Gastrocnemius medialis (tissue), 4 donors: ENCODE results near the gene PCED1B.

Experiments used
- POLR2A ChIP-seq, 2 donors: fragments of 450-650 bp; IDR thresholded peaks; one replicate each; pipeline ENCODE4 v1.6.1; 2017; ENCODE audit warnings: antibody characterized with exemption in 2 of 2, mild to moderate bottlenecking in 2 of 2, moderate library complexity in 2 of 2
- TF ChIP-seq, protein P1 (sequence below), 5 experiments: fragments of 450-650 bp in 3 of 5; fragments of 200-600 bp in 2 of 5; sonication (generic) in 2 of 5; IDR thresholded peaks in 4 of 5; conservative IDR thresholded peaks in 1 of 5; 1 replicate in 4 of 5; 2 replicates in 1 of 5; pipeline ENCODE4 v1.5.1; 2016 to 2019; ENCODE audit warnings: antibody characterized with exemption in 5 of 5, mild to moderate bottlenecking in 3 of 5, moderate library complexity in 3 of 5

DNA sequence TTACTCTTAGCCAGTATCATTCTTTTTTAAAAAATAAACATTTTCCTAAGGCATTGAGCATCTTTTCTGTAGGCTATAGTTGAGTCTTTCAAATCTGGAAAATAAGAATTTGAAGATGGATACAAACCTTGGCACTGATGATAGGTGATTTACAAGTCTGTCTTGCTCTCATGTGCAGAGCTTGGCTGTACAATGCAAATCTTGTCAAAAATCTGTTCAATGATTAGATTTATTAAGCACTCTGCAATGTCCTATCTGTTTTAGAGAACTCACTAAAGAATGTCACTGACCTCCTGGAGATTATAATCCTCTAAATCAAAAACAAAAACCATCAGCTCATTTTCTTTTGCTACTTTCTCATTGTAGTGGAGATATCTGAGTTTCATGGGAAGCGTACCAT lies 43.2 kb downstream of the PCED1B start:
- TF ChIP-seq, protein P1, sequence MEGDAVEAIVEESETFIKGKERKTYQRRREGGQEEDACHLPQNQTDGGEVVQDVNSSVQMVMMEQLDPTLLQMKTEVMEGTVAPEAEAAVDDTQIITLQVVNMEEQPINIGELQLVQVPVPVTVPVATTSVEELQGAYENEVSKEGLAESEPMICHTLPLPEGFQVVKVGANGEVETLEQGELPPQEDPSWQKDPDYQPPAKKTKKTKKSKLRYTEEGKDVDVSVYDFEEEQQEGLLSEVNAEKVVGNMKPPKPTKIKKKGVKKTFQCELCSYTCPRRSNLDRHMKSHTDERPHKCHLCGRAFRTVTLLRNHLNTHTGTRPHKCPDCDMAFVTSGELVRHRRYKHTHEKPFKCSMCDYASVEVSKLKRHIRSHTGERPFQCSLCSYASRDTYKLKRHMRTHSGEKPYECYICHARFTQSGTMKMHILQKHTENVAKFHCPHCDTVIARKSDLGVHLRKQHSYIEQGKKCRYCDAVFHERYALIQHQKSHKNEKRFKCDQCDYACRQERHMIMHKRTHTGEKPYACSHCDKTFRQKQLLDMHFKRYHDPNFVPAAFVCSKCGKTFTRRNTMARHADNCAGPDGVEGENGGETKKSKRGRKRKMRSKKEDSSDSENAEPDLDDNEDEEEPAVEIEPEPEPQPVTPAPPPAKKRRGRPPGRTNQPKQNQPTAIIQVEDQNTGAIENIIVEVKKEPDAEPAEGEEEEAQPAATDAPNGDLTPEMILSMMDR (IDR thresholded peaks at IDR 0.05 in 4 of 5, conservative IDR thresholded peaks at IDR 0.05 in 1 of 5): no peak
- no peak for TF ChIP-seq POLR2A (IDR thresholded peaks at IDR 0.05)
